Measurements from ENCODE around the gene STAG1. TPM values are rescaled to one million over a fixed set of nuclear protein-coding genes. Genes with fewer than 3 reads are reported as not detected.
"Not testable (repeated sequence)": the region's sequence is repeated elsewhere in the genome, so short reads cannot be mapped to it uniquely, and the experiment has no call there.

Gene STAG1
- total RNA-seq, 4 donors from 2014 or later, result 32.6 to 44.0 (median 40.5) TPM

DNA sequence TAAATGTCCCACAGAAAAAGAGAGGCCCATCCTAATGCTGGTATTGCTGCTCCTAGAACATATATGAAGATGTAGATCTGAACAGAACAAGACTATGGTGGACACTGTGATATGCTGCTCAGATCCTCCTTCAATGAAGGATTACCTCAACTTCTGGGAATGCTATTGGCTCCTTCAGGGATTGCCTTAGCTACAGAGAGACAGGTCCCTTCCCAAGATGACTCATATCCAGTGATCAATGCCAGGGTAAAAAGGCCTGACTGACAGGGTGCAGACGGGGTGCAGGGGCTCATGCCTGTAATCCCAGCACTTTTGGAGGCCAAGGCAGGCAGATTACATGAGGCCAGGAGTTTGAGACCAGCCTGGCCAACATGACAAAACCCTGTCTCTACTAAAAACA lies 20.5 kb upstream of the STAG1 start:
- H3K4me1 ChIP-seq, result no peaks in the 10 kb centered on the region
- no peaks in the 10 kb centered on the region for H3K36me3 ChIP-seq
- no peak overlapping the region for H3K4me3 ChIP-seq
- H3K27ac ChIP-seq (replicated peaks in 1 of 4), result no peak overlapping the region
- no peak for DNase-seq (ENCODE audit: extremely low spot score)
- no peaks in the 10 kb centered on the region for H3K27me3 ChIP-seq
- TF ChIP-seq, protein P1, sequence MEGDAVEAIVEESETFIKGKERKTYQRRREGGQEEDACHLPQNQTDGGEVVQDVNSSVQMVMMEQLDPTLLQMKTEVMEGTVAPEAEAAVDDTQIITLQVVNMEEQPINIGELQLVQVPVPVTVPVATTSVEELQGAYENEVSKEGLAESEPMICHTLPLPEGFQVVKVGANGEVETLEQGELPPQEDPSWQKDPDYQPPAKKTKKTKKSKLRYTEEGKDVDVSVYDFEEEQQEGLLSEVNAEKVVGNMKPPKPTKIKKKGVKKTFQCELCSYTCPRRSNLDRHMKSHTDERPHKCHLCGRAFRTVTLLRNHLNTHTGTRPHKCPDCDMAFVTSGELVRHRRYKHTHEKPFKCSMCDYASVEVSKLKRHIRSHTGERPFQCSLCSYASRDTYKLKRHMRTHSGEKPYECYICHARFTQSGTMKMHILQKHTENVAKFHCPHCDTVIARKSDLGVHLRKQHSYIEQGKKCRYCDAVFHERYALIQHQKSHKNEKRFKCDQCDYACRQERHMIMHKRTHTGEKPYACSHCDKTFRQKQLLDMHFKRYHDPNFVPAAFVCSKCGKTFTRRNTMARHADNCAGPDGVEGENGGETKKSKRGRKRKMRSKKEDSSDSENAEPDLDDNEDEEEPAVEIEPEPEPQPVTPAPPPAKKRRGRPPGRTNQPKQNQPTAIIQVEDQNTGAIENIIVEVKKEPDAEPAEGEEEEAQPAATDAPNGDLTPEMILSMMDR (IDR thresholded peaks at IDR 0.05), result no peak
- no peak for TF ChIP-seq POLR2A (IDR thresholded peaks at IDR 0.05; ENCODE audit: low read depth)
- TF ChIP-seq POLR2AphosphoS5 (IDR thresholded peaks at IDR 0.05), result no peak
- no peak for TF ChIP-seq EP300 (IDR thresholded peaks at IDR 0.05)
- 75% methylated on average over 1 of the region's 1 CpG for WGBS
- no peaks in the 10 kb centered on the region for H3K9me3 ChIP-seq
- intact Hi-C loops (cut with DNase I), result no loop called here

DNA sequence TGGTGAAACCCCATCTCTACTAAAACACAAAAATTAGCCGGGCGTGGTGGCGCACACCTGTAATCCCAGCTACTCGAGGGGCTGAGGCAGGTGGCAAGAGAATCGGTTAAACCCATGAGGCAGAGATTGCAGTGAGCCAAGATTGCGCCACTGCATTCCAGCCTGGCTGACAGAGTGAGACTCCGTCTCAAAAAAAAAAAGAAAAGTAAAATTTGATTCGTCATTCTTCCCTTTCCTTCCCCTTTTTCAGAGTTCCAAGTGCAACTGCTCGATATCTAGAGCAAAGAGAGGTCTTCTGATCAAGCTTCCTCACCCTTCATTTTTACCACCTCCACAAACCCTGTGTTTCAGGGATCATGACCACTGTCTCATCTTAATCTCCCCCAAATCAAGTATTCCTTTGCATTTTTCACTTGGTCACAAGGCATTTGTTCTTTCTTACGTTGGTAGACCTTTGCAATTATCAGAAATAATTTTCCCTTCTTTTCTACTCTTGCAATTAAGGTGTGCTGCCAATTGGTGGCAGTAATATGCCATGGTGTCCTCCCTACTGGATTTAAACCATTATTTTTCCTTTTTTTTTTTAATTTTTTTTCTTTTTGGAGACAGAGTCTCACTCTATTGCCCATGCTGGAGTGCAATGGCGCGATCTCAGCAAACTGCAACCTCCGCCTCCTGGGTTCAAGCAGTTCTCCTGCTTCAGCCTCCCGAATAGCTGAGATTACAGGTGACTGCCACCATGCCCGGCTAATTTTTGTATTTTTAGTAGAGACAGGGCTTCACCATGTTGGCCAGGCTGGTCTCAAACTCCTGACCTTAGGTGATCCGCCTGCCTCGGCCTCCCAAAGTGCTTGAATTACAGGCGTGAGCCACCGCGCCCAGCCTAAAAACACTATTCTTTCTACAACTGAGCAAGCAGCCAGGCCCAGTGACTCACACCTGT lies 6.3 kb upstream of the STAG1 start:
- not testable (repeated sequence) for H3K9me3 ChIP-seq; H3K36me3 ChIP-seq; H3K27ac ChIP-seq (replicated peaks in 1 of 4); DNase-seq (ENCODE audit: extremely low spot score); H3K4me3 ChIP-seq; H3K27me3 ChIP-seq
- TF ChIP-seq, protein P1 (IDR thresholded peaks at IDR 0.05), result peak in 2 of 3 experiments; percentile 17 to 42
- WGBS, result 81% methylated on average over 19 of the region's 20 CpGs
- H3K4me1 ChIP-seq, result peaks cover 7 to 11% (median 9%) of the 10 kb centered on the region in 4 donors
- intact Hi-C loops (cut with DNase I), result loop anchor here (10.0 kb wide), 1 partner anchor 504 kb away; the partner anchor contains the start of gene PCCB

DNA sequence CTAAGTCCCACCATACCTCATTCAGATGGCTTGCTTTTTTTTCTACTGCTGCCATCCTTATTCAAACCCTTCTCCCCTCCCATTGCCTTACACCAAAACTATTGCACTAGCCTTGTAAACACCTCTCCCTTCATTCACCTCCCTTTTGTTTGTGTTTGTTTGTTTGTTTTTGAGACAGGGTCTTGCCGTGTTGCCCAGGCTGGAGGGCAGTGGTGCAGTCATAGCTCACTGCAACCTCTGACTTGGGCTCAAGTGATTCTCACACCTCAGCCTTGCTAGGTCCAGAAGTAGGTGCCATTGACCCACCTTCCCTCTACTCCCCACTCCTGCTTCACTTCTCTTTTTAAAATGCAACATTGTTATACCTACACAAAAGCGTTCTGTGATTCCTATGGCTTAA lies 3.0 kb upstream of the STAG1 start:
- H3K36me3 ChIP-seq, result no peaks in the 10 kb centered on the region
- H3K9me3 ChIP-seq, result no peaks in the 10 kb centered on the region
- no peak overlapping the region for H3K4me3 ChIP-seq
- 94% methylated on average over 2 of the region's 2 CpGs for WGBS
- TF ChIP-seq EP300 (IDR thresholded peaks at IDR 0.05), result no peak
- TF ChIP-seq POLR2A (IDR thresholded peaks at IDR 0.05; ENCODE audit: low read depth), result no peak
- no peak for TF ChIP-seq POLR2AphosphoS5 (IDR thresholded peaks at IDR 0.05)
- TF ChIP-seq, protein P1 (IDR thresholded peaks at IDR 0.05), result no peak
- no peak for DNase-seq (ENCODE audit: extremely low spot score)
- H3K4me1 ChIP-seq, result peaks cover 13 to 19% (median 18%) of the 10 kb centered on the region in 4 donors
- no peak overlapping the region for H3K27ac ChIP-seq (replicated peaks in 1 of 4)
- intact Hi-C loops (cut with DNase I), result loop anchor here (10.0 kb wide), 1 partner anchor 500 kb away; the partner anchor contains the start of gene PCCB
- H3K27me3 ChIP-seq, result no peaks in the 10 kb centered on the region

DNA sequence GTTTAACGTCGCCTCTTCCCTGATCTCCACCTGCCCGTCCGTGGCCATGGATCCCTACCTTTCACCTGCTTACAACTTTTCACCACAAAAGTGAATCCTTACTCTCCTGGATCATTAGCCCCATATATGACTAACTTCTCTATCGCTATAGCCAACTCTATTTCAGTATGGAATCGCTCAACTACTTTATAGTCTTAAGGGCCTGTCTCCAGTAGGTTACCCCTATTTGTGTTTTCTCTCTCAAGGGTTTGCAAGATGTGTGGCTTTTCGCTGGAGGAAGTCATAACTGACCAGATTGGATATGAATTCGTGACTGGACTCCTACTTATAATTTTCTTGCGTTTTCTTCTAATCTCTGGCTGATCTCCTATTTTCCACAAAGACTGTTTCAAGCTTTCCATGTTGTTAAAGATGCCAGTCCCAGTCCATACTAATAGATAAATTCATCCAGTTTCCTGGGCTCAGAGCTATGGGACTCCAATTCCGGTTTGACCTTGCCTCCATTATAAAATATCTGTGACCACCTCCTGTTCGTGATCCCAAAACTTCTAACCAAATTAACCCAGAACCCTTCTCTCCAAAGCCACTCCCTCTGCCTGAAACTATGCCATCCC lies 1.3 kb upstream of the STAG1 start:
- TF ChIP-seq EP300 (IDR thresholded peaks at IDR 0.05) (no peak), POLR2A (IDR thresholded peaks at IDR 0.05; ENCODE audit: low read depth) (no peak), POLR2AphosphoS5 (IDR thresholded peaks at IDR 0.05) (no peak)
- TF ChIP-seq, protein P1 (IDR thresholded peaks at IDR 0.05), result no peak
- intact Hi-C loops (cut with DNase I), result loop anchor here (1.0 to 10.0 kb wide), 5 partner anchors 109 to 499 kb away; partner anchors contain the start of genes NCK1 and PCCB
- Histone ChIP-seq H3K9me3 (no peaks in the 10 kb centered on the region), H3K27ac (replicated peaks in 1 of 4) (peak overlapping the region; percentile 97 to 100 (median 100)), H3K4me3 (peak overlapping the region; percentile 83 to 96 (median 90)), H3K36me3 (no peaks in the 10 kb centered on the region), H3K4me1 (peaks cover 27 to 36% (median 35%) of the 10 kb centered on the region in 4 donors), H3K27me3 (no peaks in the 10 kb centered on the region)
- no peak for DNase-seq (ENCODE audit: extremely low spot score)
- 52% methylated on average over 11 of the region's 11 CpGs for WGBS

Data from esophagus muscularis mucosa (tissue), 4 donors.